HG03095 (cell line): ENCODE results near the gene LRCH1.
A peak's percentile ranks its signal among the peaks of the same experiment; 100 is the strongest.

Experiments
- ATAC-seq: cut with Tn5 transposase; IDR thresholded peaks from one replicate; pipeline ENCODE4 v1.9.1; 2021; ENCODE audit warnings: moderate library complexity; ENCODE audit not compliant: unreplicated experiment

LRCH1 gene

GRCh38 chr13:46633416-46633815 lies 80.4 kb downstream of the LRCH1 start:
- ATAC-seq, result no peak

- no peak for ATAC-seq
These were observed 83.5 kb downstream of the LRCH1 start for GRCh38 chr13:46636451-46636850.

GRCh38 chr13:46637213-46637612 lies 84.2 kb downstream of the LRCH1 start:
- no peak for ATAC-seq

- no peak for ATAC-seq
These were observed 85.3 kb downstream of the LRCH1 start for GRCh38 chr13:46638262-46638661.

- ATAC-seq, result peak; percentile 87
These were observed 86.3 kb downstream of the LRCH1 start for GRCh38 chr13:46639033-46639981.

GRCh38 chr13:46640843-46641242 lies 87.9 kb downstream of the LRCH1 start:
- no peak for ATAC-seq

- ATAC-seq, result no peak
These were observed 88.5 kb downstream of the LRCH1 start for GRCh38 chr13:46641274-46642081.

- ATAC-seq, result no peak
These were observed 89.3 kb downstream of the LRCH1 start for GRCh38 chr13:46642254-46642653.

- no peak for ATAC-seq
These were observed 90.3 kb downstream of the LRCH1 start for GRCh38 chr13:46643165-46643777.

GRCh38 chr13:46644816-46645215 lies 91.8 kb downstream of the LRCH1 start:
- ATAC-seq, result no peak

GRCh38 chr13:46647512-46648065 lies 94.6 kb downstream of the LRCH1 start:
- ATAC-seq, result no peak

- ATAC-seq, result peak; percentile 78
These were observed 95.2 kb downstream of the LRCH1 start for GRCh38 chr13:46648166-46648607.

- no peak for ATAC-seq
These were observed 96.8 kb downstream of the LRCH1 start for GRCh38 chr13:46649816-46650215.

GRCh38 chr13:46654951-46655350 lies 102.0 kb downstream of the LRCH1 start:
- no peak for ATAC-seq

GRCh38 chr13:46655377-46656180 lies 102.6 kb downstream of the LRCH1 start:
- no peak for ATAC-seq

GRCh38 chr13:46656786-46657185 lies 103.8 kb downstream of the LRCH1 start:
- peak; percentile 78 for ATAC-seq

GRCh38 chr13:46659413-46660065 lies 106.6 kb downstream of the LRCH1 start:
- no peak for ATAC-seq

- no peak for ATAC-seq
These were observed 107.4 kb downstream of the LRCH1 start for GRCh38 chr13:46660416-46660815.

GRCh38 chr13:46660857-46661256 lies 107.9 kb downstream of the LRCH1 start:
- ATAC-seq, result no peak

- no peak for ATAC-seq
These were observed 109.7 kb downstream of the LRCH1 start for GRCh38 chr13:46662690-46663089.
